Measurements from ENCODE around the gene LSAMP.

The LSAMP gene

GRCh38 chr3:116238846-116239565 lies 206.3 kb downstream of the LSAMP start:
- H2AFZ ChIP-seq (ENCODE audit: low read length): no peak overlapping the region
- H3K79me2 ChIP-seq (ENCODE audit: insufficient read depth, low read length): no peaks in the 10 kb centered on the region
- H3K9me2 ChIP-seq (replicated peaks; ENCODE audit: low read depth, low read length): no peaks in the 10 kb centered on the region
- H4K20me1 ChIP-seq (ENCODE audit: insufficient read depth, low read length, poor library complexity, severe bottlenecking): no peaks in the 10 kb centered on the region
- TF ChIP-seq EZH2phosphoT487 (IDR thresholded peaks at IDR 0.05; ENCODE audit: borderline replicate concordance) (no peak), CTCF (conservative IDR thresholded peaks at IDR 0.05; ENCODE audit: low read length) (no peak)
- no peak overlapping the region for H3K9ac ChIP-seq (ENCODE audit: low read depth, low read length, poor library complexity, severe bottlenecking)
- H3K36me3 ChIP-seq (ENCODE audit: insufficient read depth, low read length): no peaks in the 10 kb centered on the region
- no peaks in the 10 kb centered on the region for H3K27me3 ChIP-seq (ENCODE audit: insufficient read depth, low read length, poor library complexity, severe bottlenecking)
- no peak overlapping the region for H3K4me2 ChIP-seq (ENCODE audit: low read depth, low read length, poor library complexity, severe bottlenecking)
- H3K4me3 ChIP-seq (ENCODE audit: low read length, poor library complexity, severe bottlenecking): no peak overlapping the region
- H3K4me1 ChIP-seq (ENCODE audit: insufficient read depth, low read length, poor library complexity, severe bottlenecking): no peaks in the 10 kb centered on the region
- H3F3A ChIP-seq (ENCODE audit: low read depth): no peaks in the 10 kb centered on the region
- no peaks in the 10 kb centered on the region for H3K9me3 ChIP-seq (ENCODE audit: insufficient read depth, low read depth, low read length)

GRCh38 chr3:116233711-116234357 lies 211.5 kb downstream of the LSAMP start:
- H4K20me1 ChIP-seq (ENCODE audit: insufficient read depth, low read length, poor library complexity, severe bottlenecking): no peaks in the 10 kb centered on the region
- H3K27me3 ChIP-seq (ENCODE audit: insufficient read depth, low read length, poor library complexity, severe bottlenecking): no peaks in the 10 kb centered on the region
- no peaks in the 10 kb centered on the region for H3K9me2 ChIP-seq (replicated peaks; ENCODE audit: low read depth, low read length)
- no peaks in the 10 kb centered on the region for H3K36me3 ChIP-seq (ENCODE audit: insufficient read depth, low read length)
- H3K9me3 ChIP-seq (ENCODE audit: insufficient read depth, low read depth, low read length): no peaks in the 10 kb centered on the region
- H3K79me2 ChIP-seq (ENCODE audit: insufficient read depth, low read length): no peaks in the 10 kb centered on the region
- no peak overlapping the region for H3K4me3 ChIP-seq (ENCODE audit: low read length, poor library complexity, severe bottlenecking)
- H2AFZ ChIP-seq (ENCODE audit: low read length): no peak overlapping the region
- TF ChIP-seq EZH2phosphoT487 (IDR thresholded peaks at IDR 0.05; ENCODE audit: borderline replicate concordance) (no peak), CTCF (conservative IDR thresholded peaks at IDR 0.05; ENCODE audit: low read length) (no peak)
- no peak overlapping the region for H3K4me2 ChIP-seq (ENCODE audit: low read depth, low read length, poor library complexity, severe bottlenecking)
- no peaks in the 10 kb centered on the region for H3F3A ChIP-seq (ENCODE audit: low read depth)
- H3K9ac ChIP-seq (ENCODE audit: low read depth, low read length, poor library complexity, severe bottlenecking): no peak overlapping the region
- H3K4me1 ChIP-seq (ENCODE audit: insufficient read depth, low read length, poor library complexity, severe bottlenecking): no peaks in the 10 kb centered on the region

GRCh38 chr3:116230431-116231020 lies 214.8 kb downstream of the LSAMP start:
- no peaks in the 10 kb centered on the region for H3K27me3 ChIP-seq (ENCODE audit: insufficient read depth, low read length, poor library complexity, severe bottlenecking)
- H3K36me3 ChIP-seq (ENCODE audit: insufficient read depth, low read length): no peaks in the 10 kb centered on the region
- H2AFZ ChIP-seq (ENCODE audit: low read length): no peak overlapping the region
- no peak overlapping the region for H3K4me3 ChIP-seq (ENCODE audit: low read length, poor library complexity, severe bottlenecking)
- H3K9me3 ChIP-seq (ENCODE audit: insufficient read depth, low read depth, low read length): no peaks in the 10 kb centered on the region
- TF ChIP-seq CTCF (conservative IDR thresholded peaks at IDR 0.05; ENCODE audit: low read length) (no peak), EZH2phosphoT487 (IDR thresholded peaks at IDR 0.05; ENCODE audit: borderline replicate concordance) (no peak)
- H3K9me2 ChIP-seq (replicated peaks; ENCODE audit: low read depth, low read length): no peaks in the 10 kb centered on the region
- no peaks in the 10 kb centered on the region for H3K4me1 ChIP-seq (ENCODE audit: insufficient read depth, low read length, poor library complexity, severe bottlenecking)
- H4K20me1 ChIP-seq (ENCODE audit: insufficient read depth, low read length, poor library complexity, severe bottlenecking): no peaks in the 10 kb centered on the region
- no peaks in the 10 kb centered on the region for H3F3A ChIP-seq (ENCODE audit: low read depth)
- H3K79me2 ChIP-seq (ENCODE audit: insufficient read depth, low read length): no peaks in the 10 kb centered on the region
- no peak overlapping the region for H3K4me2 ChIP-seq (ENCODE audit: low read depth, low read length, poor library complexity, severe bottlenecking)
- no peak overlapping the region for H3K9ac ChIP-seq (ENCODE audit: low read depth, low read length, poor library complexity, severe bottlenecking)
